Activated CD8-positive, alpha-beta T cell treated with anti-CD3 and anti-CD28 coated beads, Interleukin-2, amount 10 ng/mL, durations not matched to agents 7 days and 5 days (primary cell): ENCODE results near the gene TLE7. TPM values are rescaled to one million over a fixed set of nuclear protein-coding genes. Genes with fewer than 3 reads are reported as not detected.
A peak's percentile ranks its signal among the peaks of the same experiment; 100 is the strongest.

ENCODE experiments used
- ATAC-seq: fragments of 150-1000 bp; cut with Tn5 transposase; one replicate; pipeline ENCODE4 v1.10.0; 2021; ENCODE audit warnings: moderate library complexity
- CTCF ChIA-PET: fragments of 350-600 bp; sonication (Branson Sonifier 250); formaldehyde crosslinking; loops from one replicate; lab custom pipeline; 2021; ENCODE audit warnings: antibody characterized with exemption; lab: Charles Lee
- POLR2A ChIA-PET: fragments of 350-600 bp; sonication (Branson Sonifier 250); formaldehyde crosslinking; loops from one replicate; lab custom pipeline; 2021; ENCODE audit warnings: antibody characterized with exemption; lab: Charles Lee
- DNase-seq: peaks from one replicate; pipeline ENCODE4 v3.0.0-alpha.2; 2020
- H3K27ac Mint-ChIP-seq: one replicate; pipeline ENCODE4 v1.8.0; 2021; ENCODE audit warnings: mild to moderate bottlenecking, mixed read lengths
- H3K27me3 Mint-ChIP-seq: one replicate; pipeline ENCODE4 v1.8.0; 2021; ENCODE audit warnings: low read depth, mixed read lengths
- H3K36me3 Mint-ChIP-seq: one replicate; pipeline ENCODE4 v1.8.0; 2021; ENCODE audit warnings: low read depth, mixed read lengths
- H3K4me1 Mint-ChIP-seq: one replicate; pipeline ENCODE4 v1.8.0; 2021; ENCODE audit warnings: low read depth, mixed read lengths
- H3K4me3 Mint-ChIP-seq: one replicate; pipeline ENCODE4 v1.8.0; 2021; ENCODE audit warnings: mild to moderate bottlenecking, mixed read lengths
- H3K9me3 Mint-ChIP-seq: one replicate; pipeline ENCODE4 v1.8.0; 2022; ENCODE audit warnings: mixed read lengths; ENCODE audit not compliant: insufficient read depth
- total RNA-seq, 2 experiments: library from RNA; stranded (reverse); gene quantifications; one replicate each; pipeline ENCODE4 v1.2.3, GENCODE V29; 2021

TLE7 gene
- total RNA-seq, 2 experiments from 2014 or later = not detected

DNA sequence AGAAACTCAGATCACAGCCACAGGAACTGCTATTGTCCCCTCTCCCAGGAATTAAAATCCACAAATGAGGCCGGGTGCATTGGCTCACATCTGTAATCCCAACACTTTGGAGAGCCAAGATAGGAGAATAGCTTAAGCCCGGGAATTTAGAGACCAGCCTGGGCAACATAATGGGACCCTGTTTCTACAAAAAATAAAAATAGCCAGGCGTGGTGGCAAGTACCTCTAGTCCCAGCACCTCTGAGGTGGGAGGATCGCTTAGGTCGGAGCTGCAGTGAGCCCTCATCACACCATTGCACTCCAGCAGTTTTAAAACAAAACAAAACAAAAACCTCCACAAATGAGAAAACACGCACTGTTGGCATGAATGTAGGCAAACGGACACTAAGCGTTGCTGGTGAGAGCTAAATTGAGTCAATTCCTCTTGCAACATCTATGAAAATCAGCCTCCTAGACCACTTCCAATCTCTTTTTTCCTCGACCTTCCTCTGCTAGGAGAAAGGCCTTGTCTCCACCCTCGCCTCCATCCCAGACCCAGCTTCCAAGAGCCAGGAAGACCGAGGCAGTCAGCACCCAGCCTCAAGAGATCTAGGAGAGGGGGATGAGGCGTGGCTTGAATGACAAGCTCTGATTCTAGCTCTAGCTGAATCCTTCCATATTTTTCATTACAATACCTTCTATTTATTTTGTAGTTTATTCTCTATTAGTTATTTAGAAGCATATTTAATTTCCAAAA, 14.8 kb downstream of the TLE7 start:
- Mint-ChIP-seq H3K27ac (no peak overlapping the region), H3K4me1 (peaks cover 6% of the 10 kb centered on the region), H3K9me3 (no peaks in the 10 kb centered on the region), H3K4me3 (no peak overlapping the region), H3K27me3 (peaks cover 32% of the 10 kb centered on the region), H3K36me3 (no peaks in the 10 kb centered on the region)
- POLR2A ChIA-PET = no interaction called here
- peak; percentile 32 for ATAC-seq
- CTCF ChIA-PET = interaction anchor here (1.3 to 1.9 kb wide), 2 partner anchors 15 to 72 kb away, joined by 3 to 10 read pairs; no protein-coding TSS in a partner anchor
- DNase-seq = no peak

- peaks cover 32% of the 10 kb centered on the region for H3K27me3 Mint-ChIP-seq
- DNase-seq = peak; percentile 61
- CTCF ChIA-PET = interaction anchor here (1.3 to 1.9 kb wide), 2 partner anchors 14 to 73 kb away, joined by 3 to 10 read pairs; no protein-coding TSS in a partner anchor
- H3K4me1 Mint-ChIP-seq = peaks cover 6% of the 10 kb centered on the region
- H3K36me3 Mint-ChIP-seq = no peaks in the 10 kb centered on the region
- ATAC-seq = peak; percentile 80
- H3K9me3 Mint-ChIP-seq = no peaks in the 10 kb centered on the region
- POLR2A ChIA-PET = no interaction called here
- no peak overlapping the region for H3K27ac Mint-ChIP-seq
- peak overlapping the region; percentile 28 for H3K4me3 Mint-ChIP-seq
These were observed 15.6 kb downstream of the TLE7 start for GRCh38 chr16:71426069-71426879.

- H3K4me1 Mint-ChIP-seq = peaks cover 6% of the 10 kb centered on the region
These were observed 16.1 kb downstream of the TLE7 start for GRCh38 chr16:71425746-71426068.

GRCh38 chr16:71424626-71425025, 17.2 kb downstream of the TLE7 start:
- no peak for ATAC-seq

More at GRCh38 chr16:71425746-71426068, 16.1 kb downstream of the TLE7 start:
- Mint-ChIP-seq H3K27me3 (peaks cover 32% of the 10 kb centered on the region), H3K27ac (no peak overlapping the region), H3K36me3 (no peaks in the 10 kb centered on the region), H3K9me3 (no peaks in the 10 kb centered on the region), H3K4me3 (no peak overlapping the region)
- POLR2A ChIA-PET = no interaction called here
- DNase-seq (no peak), ATAC-seq (no peak)
- CTCF ChIA-PET = interaction anchor here (1.3 to 1.9 kb wide), 2 partner anchors 13 to 73 kb away, joined by 3 to 10 read pairs; no protein-coding TSS in a partner anchor

DNA sequence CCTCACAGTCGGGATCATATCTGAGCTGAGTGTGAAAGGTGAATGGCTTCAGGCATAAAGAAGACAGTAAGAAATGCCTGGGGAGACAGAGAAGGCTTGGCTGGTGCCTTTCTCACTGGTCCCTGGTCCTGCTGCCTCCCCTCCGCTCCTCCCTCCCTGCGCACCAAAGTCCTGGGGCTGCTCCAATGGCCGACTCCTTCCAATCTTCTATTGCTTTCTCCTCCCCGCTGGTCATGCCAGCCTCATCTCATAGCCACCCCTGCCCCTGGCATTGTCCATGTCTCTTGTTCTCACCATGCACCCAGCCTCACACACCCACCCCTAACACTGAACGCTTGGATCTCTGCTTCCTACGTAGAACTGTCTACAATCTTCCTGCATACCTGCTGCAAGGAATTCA, 18.0 kb downstream of the TLE7 start:
- H3K27ac Mint-ChIP-seq = no peak overlapping the region
- peaks cover 6% of the 10 kb centered on the region for H3K4me1 Mint-ChIP-seq
- no peak for ATAC-seq
- DNase-seq = no peak
- ChIA-PET POLR2A (no interaction called here), CTCF (no interaction called here)
- H3K36me3 Mint-ChIP-seq = no peaks in the 10 kb centered on the region
- H3K4me3 Mint-ChIP-seq = no peak overlapping the region
- H3K27me3 Mint-ChIP-seq = peaks cover 31% of the 10 kb centered on the region
- no peaks in the 10 kb centered on the region for H3K9me3 Mint-ChIP-seq

More at GRCh38 chr16:71424626-71425025, 17.2 kb downstream of the TLE7 start:
- Mint-ChIP-seq H3K27ac (no peak overlapping the region), H3K4me1 (peaks cover 6% of the 10 kb centered on the region), H3K36me3 (no peaks in the 10 kb centered on the region), H3K4me3 (no peak overlapping the region), H3K27me3 (peaks cover 32% of the 10 kb centered on the region), H3K9me3 (no peaks in the 10 kb centered on the region)
- POLR2A ChIA-PET = no interaction called here
- no peak for DNase-seq
- CTCF ChIA-PET = no interaction called here

DNA sequence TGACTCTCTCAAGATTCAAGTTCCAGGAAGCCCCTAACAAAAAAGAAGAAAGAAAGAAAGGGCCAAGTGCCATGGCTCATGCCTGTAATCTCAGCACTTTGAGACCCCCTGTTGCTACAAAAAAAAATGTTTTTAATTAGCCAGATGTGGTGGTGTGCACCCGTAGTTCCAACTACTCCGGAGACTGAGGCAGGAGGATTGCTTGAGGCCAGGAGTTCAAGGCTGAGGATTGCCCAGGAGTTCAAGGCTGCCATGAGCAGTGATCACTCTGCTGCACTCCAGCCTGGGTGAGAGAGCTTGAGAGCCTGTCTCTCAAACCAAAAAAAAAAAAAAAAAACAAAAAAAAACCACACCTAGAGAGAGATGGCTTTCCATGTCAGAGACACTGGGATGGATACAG, 18.8 kb downstream of the TLE7 start:
- CTCF ChIA-PET = interaction anchor here (1.3 to 1.4 kb wide), 3 partner anchors 10 to 77 kb away, joined by 4 to 18 read pairs (median 10); no protein-coding TSS in a partner anchor
- H3K4me3 Mint-ChIP-seq = no peak overlapping the region
- peaks cover 33% of the 10 kb centered on the region for H3K27me3 Mint-ChIP-seq
- no peaks in the 10 kb centered on the region for H3K36me3 Mint-ChIP-seq
- no peak for DNase-seq
- POLR2A ChIA-PET = no interaction called here
- H3K27ac Mint-ChIP-seq = no peak overlapping the region
- no peaks in the 10 kb centered on the region for H3K9me3 Mint-ChIP-seq
- ATAC-seq = no peak
- peaks cover 6% of the 10 kb centered on the region for H3K4me1 Mint-ChIP-seq

DNA sequence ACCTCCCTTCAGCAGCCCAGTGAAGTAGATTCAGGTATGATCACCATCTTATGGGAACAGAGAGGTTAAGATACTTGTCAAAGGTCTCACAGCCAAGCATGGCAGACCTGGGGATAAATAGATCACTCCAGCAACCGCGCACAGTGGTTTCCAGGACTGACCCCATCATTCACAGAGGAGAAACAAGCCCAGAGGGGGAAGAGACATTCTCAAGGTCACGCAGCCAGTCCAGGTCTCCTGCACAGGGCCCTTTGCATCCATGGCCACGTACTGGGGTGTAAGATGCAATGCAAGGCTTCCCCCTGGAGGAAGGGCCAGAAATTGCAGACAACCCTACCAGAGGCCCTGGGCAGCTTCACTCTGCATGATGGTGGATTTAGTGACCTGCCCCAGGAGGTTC, 19.9 kb downstream of the TLE7 start:
- H3K4me1 Mint-ChIP-seq = peaks cover 6% of the 10 kb centered on the region
- POLR2A ChIA-PET = no interaction called here
- H3K4me3 Mint-ChIP-seq = no peak overlapping the region
- no peaks in the 10 kb centered on the region for H3K9me3 Mint-ChIP-seq
- no peak overlapping the region for H3K27ac Mint-ChIP-seq
- no peaks in the 10 kb centered on the region for H3K36me3 Mint-ChIP-seq
- H3K27me3 Mint-ChIP-seq = peaks cover 31% of the 10 kb centered on the region
- CTCF ChIA-PET = interaction anchor here (0.8 to 1.4 kb wide), 6 partner anchors 9 to 143 kb away, joined by 3 to 18 read pairs (median 4); no protein-coding TSS in a partner anchor
- ATAC-seq = peak; percentile 43
- peak; percentile 57 for DNase-seq

GRCh38 chr16:71414038-71414437, 27.8 kb downstream of the TLE7 start:
- Mint-ChIP-seq H3K4me3 (no peak overlapping the region), H3K4me1 (peaks cover 6% of the 10 kb centered on the region), H3K9me3 (no peaks in the 10 kb centered on the region), H3K27me3 (peaks cover 25% of the 10 kb centered on the region), H3K27ac (no peak overlapping the region), H3K36me3 (no peaks in the 10 kb centered on the region)
- DNase-seq (no peak), ATAC-seq (no peak)
- POLR2A ChIA-PET = no interaction called here
- CTCF ChIA-PET = interaction anchor here (1.3 to 5.3 kb wide), 3 partner anchors 8 to 124 kb away, joined by 4 to 98 read pairs (median 18); no protein-coding TSS in a partner anchor

- Mint-ChIP-seq H3K4me1 (peaks cover 6% of the 10 kb centered on the region), H3K27ac (no peak overlapping the region), H3K36me3 (no peaks in the 10 kb centered on the region), H3K4me3 (no peak overlapping the region), H3K27me3 (peaks cover 24% of the 10 kb centered on the region), H3K9me3 (no peaks in the 10 kb centered on the region)
- no peak for DNase-seq
- CTCF ChIA-PET = interaction anchor here (0.6 to 5.3 kb wide), 29 partner anchors 9 to 662 kb away, joined by 3 to 98 read pairs (median 4); no protein-coding TSS in a partner anchor
- POLR2A ChIA-PET = interaction anchor here (1.4 kb wide), 1 partner anchor 86 kb away, joined by 4 read pairs; no protein-coding TSS in a partner anchor
- no peak for ATAC-seq
These were observed 28.5 kb downstream of the TLE7 start for GRCh38 chr16:71413341-71413740.

DNA sequence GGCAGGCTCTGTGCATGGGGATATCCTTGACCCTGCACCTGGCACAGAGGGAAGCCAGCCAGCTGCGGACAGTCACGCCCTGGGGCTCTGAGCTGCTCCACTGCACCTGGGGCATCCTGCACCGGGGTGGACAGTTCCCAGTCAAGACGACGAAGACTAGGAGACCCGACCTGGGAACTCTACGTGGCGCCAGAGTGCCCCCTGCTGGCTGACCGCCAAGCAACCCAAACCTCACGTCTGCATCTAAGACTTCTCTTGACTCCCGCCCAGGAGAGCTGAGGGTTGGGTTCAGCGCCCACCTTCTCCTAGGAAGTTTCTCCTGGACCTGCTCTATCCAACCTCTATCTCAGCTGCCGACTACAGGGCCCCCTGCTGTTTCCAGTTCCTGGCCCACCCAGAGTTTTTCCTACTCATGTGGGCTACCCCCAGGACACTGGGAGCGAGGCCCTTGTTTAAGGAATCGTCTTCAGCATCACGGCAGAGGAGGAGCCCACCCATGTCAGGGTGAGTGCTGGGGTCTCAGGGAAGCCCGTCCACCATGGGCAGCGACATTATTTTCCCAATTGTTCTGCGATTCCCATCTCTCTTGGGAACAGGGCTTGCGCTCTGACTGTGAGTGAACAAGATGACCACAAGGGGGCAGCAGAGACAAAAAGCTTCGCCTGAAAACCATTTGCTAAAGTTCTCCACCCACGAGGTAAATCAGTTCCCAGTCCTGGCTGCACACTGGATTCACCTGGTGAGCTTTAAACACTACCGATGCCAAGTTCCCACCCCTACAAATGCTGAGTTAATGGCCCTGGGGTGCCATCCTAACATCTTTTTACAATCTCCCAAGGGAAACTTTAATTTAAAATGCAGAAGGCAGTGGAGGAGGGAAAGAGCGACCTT, 29.3 kb downstream of the TLE7 start:
- Mint-ChIP-seq H3K9me3 (no peaks in the 10 kb centered on the region), H3K36me3 (no peaks in the 10 kb centered on the region), H3K4me3 (no peak overlapping the region), H3K27me3 (peaks cover 27% of the 10 kb centered on the region), H3K27ac (no peak overlapping the region), H3K4me1 (peaks cover 13% of the 10 kb centered on the region)
- ChIA-PET POLR2A (interaction anchor here (1.4 kb wide), 1 partner anchor 87 kb away, joined by 4 read pairs; no protein-coding TSS in a partner anchor), CTCF (interaction anchor here (0.6 to 5.3 kb wide), 34 partner anchors 8 to 662 kb away, joined by 3 to 98 read pairs (median 4); partner anchors contain the start of gene CHST4)
- peak; percentile 80 for ATAC-seq
- DNase-seq = peak; percentile 77

- Mint-ChIP-seq H3K36me3 (no peaks in the 10 kb centered on the region), H3K9me3 (no peaks in the 10 kb centered on the region), H3K27ac (no peak overlapping the region), H3K4me1 (peaks cover 29% of the 10 kb centered on the region), H3K27me3 (peaks cover 24% of the 10 kb centered on the region), H3K4me3 (no peak overlapping the region)
- ATAC-seq = no peak
- ChIA-PET CTCF (interaction anchor here (0.9 to 5.3 kb wide), 3 partner anchors 89 to 201 kb away, joined by 3 to 98 read pairs (median 33); no protein-coding TSS in a partner anchor), POLR2A (no interaction called here)
- DNase-seq = no peak
These were observed 31.7 kb downstream of the TLE7 start for GRCh38 chr16:71410146-71410545.
